Measurements from ENCODE around the gene FAM107B. TPM values are rescaled to one million over a fixed set of nuclear protein-coding genes. Genes with fewer than 3 reads are reported as not detected.

The FAM107B gene
- total and polyA plus RNA-seq, 10 of the 15 experiments (the other 5 are each of a cell fraction or from before 2014, with no cell fraction given): 22.9 to 162 (median 86.6) TPM

DNA sequence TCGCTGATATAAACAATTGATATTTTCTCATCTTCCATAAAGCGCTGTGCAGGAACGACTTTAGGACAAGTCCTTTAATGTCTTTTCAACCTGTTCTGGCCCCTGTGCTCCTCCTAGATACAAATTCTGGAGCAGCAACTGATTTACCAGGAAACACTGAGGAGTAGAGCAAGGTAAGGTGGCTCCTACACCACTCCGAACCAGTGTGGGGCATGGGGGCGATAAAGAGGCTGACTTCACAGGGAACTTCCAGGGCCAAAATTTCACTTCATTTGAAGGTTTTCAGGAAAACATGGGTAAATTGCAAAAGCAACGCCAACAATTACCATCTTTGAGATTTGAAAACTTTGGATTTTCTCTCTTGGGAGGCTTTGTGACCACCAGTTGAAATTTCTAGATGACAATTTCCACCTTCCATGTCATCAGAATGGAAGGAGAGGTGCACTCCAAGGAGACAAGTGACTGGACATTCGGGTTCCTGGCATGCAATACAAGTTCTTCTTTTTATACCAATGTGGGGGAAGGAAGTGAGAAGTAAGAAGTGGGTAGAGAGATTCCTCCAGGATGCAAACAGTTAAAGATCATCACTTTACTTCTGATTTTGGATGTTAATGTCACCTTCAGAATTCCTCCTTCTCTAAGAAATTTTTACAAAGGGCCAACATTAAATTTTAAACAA is 118.5 kb downstream of the FAM107B start:
- Histone ChIP-seq H3K9ac (ENCODE audit: control insufficient read depth, insufficient read depth, low read length) (no peak overlapping the region), H3K27ac (ENCODE audit: control insufficient read depth, insufficient read depth) (no peak overlapping the region), H3K79me2 (ENCODE audit: control insufficient read depth, insufficient read depth, low read length) (no peaks in the 10 kb centered on the region), H3K4me3 (no peak overlapping the region), H3K4me2 (ENCODE audit: control insufficient read depth, insufficient read depth) (no peak overlapping the region), H3K9me3 (replicated peaks; ENCODE audit: control insufficient read depth, insufficient read depth, low read length) (peaks cover 9% of the 10 kb centered on the region; the same call in 2 of the 3 replicates), H2AFZ (ENCODE audit: control insufficient read depth, low read depth, low read length) (no peak overlapping the region), H3K4me1 (ENCODE audit: control insufficient read depth, insufficient read depth, low read length) (peaks cover 55% of the 10 kb centered on the region), H3K36me3 (ENCODE audit: control insufficient read depth in 2 of 2, insufficient read depth in 2 of 2, low read length in 1 of 2) (no peaks in the 10 kb centered on the region), H4K20me1 (ENCODE audit: control insufficient read depth, insufficient read depth) (no peaks in the 10 kb centered on the region), H3K27me3 (replicated peaks in 1 of 2; ENCODE audit: control insufficient read depth in 2 of 2, insufficient read depth in 2 of 2, low read length in 1 of 2) (no peaks in the 10 kb centered on the region; a peak in 1 of 4 replicates)
- FAIRE-seq: no peak
- in situ Hi-C loops (cut with MboI): no loop called here
- ChIA-PET SMC1A (ENCODE audit: uncharacterized antibody, unreplicated experiment) (interaction anchor here (0.6 to 1.1 kb wide), 3 partner anchors 41 to 315 kb away, joined by 3 read pairs; no protein-coding TSS in a partner anchor), POLR2A (interaction anchor here (1.0 kb wide), 1 partner anchor 8 kb away, joined by 3 read pairs; no protein-coding TSS in a partner anchor), RAD21 (ENCODE audit: unreplicated experiment) (interaction anchor here (0.5 to 3.0 kb wide), 3 partner anchors 8 to 506 kb away, joined by 3 to 10 read pairs (median 3); no protein-coding TSS in a partner anchor), CTCF (no interaction called here)
- no peak for DNase-seq (ENCODE audit: low read depth, low spot score)
- intact Hi-C loops (cut with micrococcal nuclease; ENCODE audit: unreplicated experiment): no loop called here
- no peak for ATAC-seq
- WGBS (ENCODE audit: insufficient coverage, insufficient replicate concordance, low lambda C conversion rate, missing lambda C conversion rate): 85% methylated on average over 7 of the region's 7 CpGs
- BruUV-seq (replicated peaks): no TSS peak
- TF ChIP-seq, protein P1, sequence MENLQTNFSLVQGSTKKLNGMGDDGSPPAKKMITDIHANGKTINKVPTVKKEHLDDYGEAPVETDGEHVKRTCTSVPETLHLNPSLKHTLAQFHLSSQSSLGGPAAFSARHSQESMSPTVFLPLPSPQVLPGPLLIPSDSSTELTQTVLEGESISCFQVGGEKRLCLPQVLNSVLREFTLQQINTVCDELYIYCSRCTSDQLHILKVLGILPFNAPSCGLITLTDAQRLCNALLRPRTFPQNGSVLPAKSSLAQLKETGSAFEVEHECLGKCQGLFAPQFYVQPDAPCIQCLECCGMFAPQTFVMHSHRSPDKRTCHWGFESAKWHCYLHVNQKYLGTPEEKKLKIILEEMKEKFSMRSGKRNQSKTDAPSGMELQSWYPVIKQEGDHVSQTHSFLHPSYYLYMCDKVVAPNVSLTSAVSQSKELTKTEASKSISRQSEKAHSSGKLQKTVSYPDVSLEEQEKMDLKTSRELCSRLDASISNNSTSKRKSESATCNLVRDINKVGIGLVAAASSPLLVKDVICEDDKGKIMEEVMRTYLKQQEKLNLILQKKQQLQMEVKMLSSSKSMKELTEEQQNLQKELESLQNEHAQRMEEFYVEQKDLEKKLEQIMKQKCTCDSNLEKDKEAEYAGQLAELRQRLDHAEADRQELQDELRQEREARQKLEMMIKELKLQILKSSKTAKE (IDR thresholded peaks at IDR 0.05; ENCODE audit: low read depth, poor library complexity, severe bottlenecking): no peak
- TF ChIP-seq JUND (IDR thresholded peaks at IDR 0.05; ENCODE audit: low read depth, low read length) (no peak), SUPT20H (IDR thresholded peaks at IDR 0.05; ENCODE audit: borderline replicate concordance, control insufficient read depth, low read depth, low read length) (no peak), RCOR1 (conservative IDR thresholded peaks at IDR 0.05; ENCODE audit: low read depth, low read length) (no peak), TCF3 (IDR thresholded peaks at IDR 0.05; ENCODE audit: borderline replicate concordance, insufficient read depth, low read depth, low read length) (no peak), BACH1 (IDR thresholded peaks at IDR 0.05; ENCODE audit: borderline replicate concordance) (no peak), SREBF2 (IDR thresholded peaks at IDR 0.05; ENCODE audit: low read length) (no peak), NFYB (IDR thresholded peaks at IDR 0.05; ENCODE audit: insufficient read depth, low read depth, low read length) (no peak), POLR2AphosphoS5 (IDR thresholded peaks at IDR 0.05; ENCODE audit: low read length) (no peak), ATF7 (IDR thresholded peaks at IDR 0.05; ENCODE audit: low read depth) (no peak), BMI1 (IDR thresholded peaks at IDR 0.05; ENCODE audit: borderline replicate concordance) (no peak), MTA2 (IDR thresholded peaks at IDR 0.05; ENCODE audit: low read depth) (no peak), EED (IDR thresholded peaks at IDR 0.05; ENCODE audit: low read depth) (no peak)
- TF ChIP-seq, protein P2, sequence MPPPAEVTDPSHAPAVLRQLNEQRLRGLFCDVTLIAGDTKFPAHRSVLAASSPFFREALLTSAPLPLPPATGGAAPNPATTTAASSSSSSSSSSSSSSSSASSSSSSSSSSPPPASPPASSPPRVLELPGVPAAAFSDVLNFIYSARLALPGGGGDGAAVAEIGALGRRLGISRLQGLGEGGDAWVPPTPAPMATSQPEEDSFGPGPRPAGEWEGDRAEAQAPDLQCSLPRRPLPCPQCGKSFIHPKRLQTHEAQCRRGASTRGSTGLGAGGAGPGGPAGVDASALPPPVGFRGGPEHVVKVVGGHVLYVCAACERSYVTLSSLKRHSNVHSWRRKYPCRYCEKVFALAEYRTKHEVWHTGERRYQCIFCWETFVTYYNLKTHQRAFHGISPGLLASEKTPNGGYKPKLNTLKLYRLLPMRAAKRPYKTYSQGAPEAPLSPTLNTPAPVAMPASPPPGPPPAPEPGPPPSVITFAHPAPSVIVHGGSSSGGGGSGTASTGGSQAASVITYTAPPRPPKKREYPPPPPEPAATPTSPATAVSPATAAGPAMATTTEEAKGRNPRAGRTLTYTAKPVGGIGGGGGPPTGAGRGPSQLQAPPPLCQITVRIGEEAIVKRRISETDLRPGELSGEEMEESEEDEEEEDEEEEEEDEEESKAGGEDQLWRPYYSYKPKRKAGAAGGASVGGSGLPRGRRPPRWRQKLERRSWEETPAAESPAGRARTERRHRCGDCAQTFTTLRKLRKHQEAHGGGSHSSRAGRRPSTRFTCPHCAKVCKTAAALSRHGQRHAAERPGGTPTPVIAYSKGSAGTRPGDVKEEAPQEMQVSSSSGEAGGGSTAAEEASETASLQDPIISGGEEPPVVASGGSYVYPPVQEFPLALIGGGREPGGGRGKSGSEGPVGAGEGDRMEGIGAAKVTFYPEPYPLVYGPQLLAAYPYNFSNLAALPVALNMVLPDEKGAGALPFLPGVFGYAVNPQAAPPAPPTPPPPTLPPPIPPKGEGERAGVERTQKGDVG (CRISPR knock-in tag; IDR thresholded peaks at IDR 0.05): no peak

All from GM12878 (cell line).